Activated T-cell treated with anti-CD3 and anti-CD28 coated beads for 24 hours (primary cell): ENCODE measurements around the gene TREH.

ENCODE experiments used
- DNase-seq: peaks from one replicate; pipeline ENCODE4 v3.0.0-alpha.2; 2020; ENCODE audit warnings: low read depth

TREH gene

GRCh38 chr11:118646393-118646792, 33.1 kb downstream of the TREH start:
- DNase-seq = no peak

- DNase-seq = no peak
These were observed 34.3 kb downstream of the TREH start for GRCh38 chr11:118645066-118645715.

GRCh38 chr11:118644496-118644895, 35.0 kb downstream of the TREH start:
- DNase-seq = no peak

GRCh38 chr11:118643995-118644345, 35.5 kb downstream of the TREH start:
- no peak for DNase-seq

GRCh38 chr11:118643142-118643994, 36.1 kb downstream of the TREH start:
- DNase-seq = no peak

GRCh38 chr11:118641397-118642019, 37.9 kb downstream of the TREH start:
- no peak for DNase-seq

- no peak for DNase-seq
These were observed 38.9 kb downstream of the TREH start for GRCh38 chr11:118640332-118641154.

GRCh38 chr11:118639899-118640298, 39.6 kb downstream of the TREH start:
- no peak for DNase-seq

- no peak for DNase-seq
These were observed 40.7 kb downstream of the TREH start for GRCh38 chr11:118638726-118639125.

GRCh38 chr11:118636569-118637290, 42.7 kb downstream of the TREH start:
- DNase-seq = no peak

- no peak for DNase-seq
These were observed 43.8 kb downstream of the TREH start for GRCh38 chr11:118635642-118636041.

GRCh38 chr11:118635237-118635591, 44.2 kb downstream of the TREH start:
- DNase-seq = no peak

GRCh38 chr11:118634431-118635236, 44.8 kb downstream of the TREH start:
- DNase-seq = no peak

GRCh38 chr11:118633979-118634378, 45.5 kb downstream of the TREH start:
- DNase-seq = no peak

- no peak for DNase-seq
These were observed 46.1 kb downstream of the TREH start for GRCh38 chr11:118633319-118633690.

- DNase-seq = no peak
These were observed 46.7 kb downstream of the TREH start for GRCh38 chr11:118632577-118633318.

- DNase-seq = no peak
These were observed 48.1 kb downstream of the TREH start for GRCh38 chr11:118631142-118631909.

GRCh38 chr11:118629761-118630661, 49.4 kb downstream of the TREH start:
- no peak for DNase-seq
